OCI-LY1 (cell line): ENCODE data around the gene NAA16.
"Not testable (repeated sequence)": the region's sequence is repeated elsewhere in the genome, so short reads cannot be mapped to it uniquely, and the experiment has no call there.

Experiments used
- CTCF ChIP-seq: fragments of 200-600 bp; sonication (generic), shearing (Covaris generic); IDR thresholded peaks from 2 replicates; pipeline ENCODE4 v1.5.1; 2017; ENCODE audit warnings: mild to moderate bottlenecking, antibody characterized with exemption, low read length, moderate library complexity, mixed read lengths
- EZH2 ChIP-seq: fragments of 200-600 bp; sonication (generic), shearing (Covaris generic); IDR thresholded peaks from 2 replicates; pipeline ENCODE4 v1.8.0; 2017; ENCODE audit warnings: borderline replicate concordance, mixed run types, mild to moderate bottlenecking, antibody characterized with exemption, low read length, moderate library complexity, mixed read lengths

- not testable (repeated sequence) for TF ChIP-seq CTCF, EZH2
These were observed 110.3 kb downstream of the NAA16 start for GRCh38 chr13:41421330-41421729.
